K562 (cell line): Measurements from ENCODE around the gene RCE1. TPM values are rescaled to one million over a fixed set of nuclear protein-coding genes. Genes with fewer than 3 reads are reported as not detected.

ENCODE experiments used
- DPF2 ChIP-seq: fragments of 450-650 bp; IDR thresholded peaks from 2 replicates; pipeline ENCODE4 v1.6.1; 2016
- E2F5 ChIP-seq: sonication (generic); formaldehyde crosslinking; IDR thresholded peaks from 2 replicates; pipeline ENCODE4 v1.8.0; 2022; ENCODE audit warnings: mild to moderate bottlenecking, missing genetic modification reagents
- EGR1 ChIP-seq: fragments of 450-650 bp; conservative IDR thresholded peaks from 2 replicates; pipeline ENCODE4 v1.6.1; 2017; ENCODE audit warnings: mild to moderate bottlenecking
- ELF4 ChIP-seq: fragments of 450-650 bp; formaldehyde crosslinking; IDR thresholded peaks from 2 replicates; pipeline ENCODE4 v1.4.0; 2022; ENCODE audit warnings: missing genetic modification characterization
- FOXK2 ChIP-seq, 2 experiments: fragments of 450-650 bp; IDR thresholded peaks in 1 of 2; conservative IDR thresholded peaks in 1 of 2; 2 replicates each; pipeline ENCODE4 v1.6.1; 2016; ENCODE audit warnings: low read depth in 2 of 2, mild to moderate bottlenecking in 1 of 2
- GMEB1 ChIP-seq: fragments of 250-450 bp; sonication (Bioruptor Pico); IDR thresholded peaks from 2 replicates; pipeline ENCODE4 v1.4.0; 2020; ENCODE audit warnings: mild to moderate bottlenecking
- JUND ChIP-seq, 2 experiments: IDR thresholded peaks; 2 replicates in 1 of 2; 3 replicates in 1 of 2; pipeline ENCODE4 v1.6.1; 2011; ENCODE audit warnings: borderline replicate concordance in 2 of 2, low read depth in 2 of 2, low read length in 2 of 2, improper control_type of control experiment in 1 of 2, missing biosample characterization in 1 of 2, missing genetic modification characterization in 1 of 2, missing genetic modification reagents in 1 of 2
- MEIS2 ChIP-seq: fragments of 450-650 bp; IDR thresholded peaks from 2 replicates; pipeline ENCODE4 v1.6.1; 2014; ENCODE audit warnings: mild to moderate bottlenecking; ENCODE audit not compliant: partially characterized antibody
- NCOA1 ChIP-seq: fragments of 450-650 bp; IDR thresholded peaks from 2 replicates; pipeline ENCODE4 v1.6.1; 2016; ENCODE audit warnings: low read depth
- NEUROD1 ChIP-seq: fragments of 150-350 bp; IDR thresholded peaks from 2 replicates; pipeline ENCODE4 v1.6.1; 2014; ENCODE audit warnings: borderline replicate concordance, low read length, low read depth; ENCODE audit not compliant: partially characterized antibody
- POLR2AphosphoS2 ChIP-seq: IDR thresholded peaks from 2 replicates; pipeline ENCODE4 v1.6.1; 2012; ENCODE audit warnings: low read length, improper control_type of control experiment
- SLC30A9 ChIP-seq: fragments of 250-450 bp; sonication (Bioruptor Pico); IDR thresholded peaks from 2 replicates; pipeline ENCODE4 v1.8.0; 2022; ENCODE audit warnings: mild to moderate bottlenecking, moderate library complexity
- SMARCE1 ChIP-seq: fragments of 450-650 bp; IDR thresholded peaks from 2 replicates; pipeline ENCODE4 v1.7.1; 2016; ENCODE audit warnings: mild to moderate bottlenecking
- SREBF1 ChIP-seq: fragments of 150-350 bp; IDR thresholded peaks from 2 replicates; pipeline ENCODE4 v1.6.1; 2014; ENCODE audit warnings: antibody characterized with exemption, low read depth, low read length, borderline replicate concordance
- SRSF7 ChIP-seq: fragments of 200-400 bp; formaldehyde crosslinking; optimal IDR thresholded peaks from 2 replicates; pipeline ENCODE3; 2017; ENCODE audit warnings: mild to moderate bottlenecking, low read depth, low read length
- STAT5B ChIP-seq: fragments of 250-450 bp; sonication (Bioruptor Pico); IDR thresholded peaks from 2 replicates; pipeline ENCODE4 v1.8.0; 2021; ENCODE audit warnings: mild to moderate bottlenecking, inconsistent platforms
- ZBTB12 ChIP-seq: fragments of 250-450 bp; sonication (Bioruptor Pico); IDR thresholded peaks from 2 replicates; pipeline ENCODE4 v1.4.0; 2020
- ZFP30 ChIP-seq: fragments of 250-450 bp; sonication (Bioruptor Pico); IDR thresholded peaks from 2 replicates; pipeline ENCODE4 v1.8.0; 2022; ENCODE audit warnings: moderate library complexity, mild to moderate bottlenecking, inconsistent platforms, borderline replicate concordance
- ZNF280B ChIP-seq: fragments of 250-450 bp; sonication (Bioruptor Pico); IDR thresholded peaks from 2 replicates; pipeline ENCODE4 v1.5.1; 2021; ENCODE audit warnings: mild to moderate bottlenecking
- ZNF449 ChIP-seq: fragments of 250-450 bp; sonication (Bioruptor Pico); IDR thresholded peaks from 2 replicates; pipeline ENCODE4 v1.8.0; 2022; ENCODE audit warnings: moderate library complexity, mild to moderate bottlenecking, inconsistent platforms
- ZNF766 ChIP-seq: fragments of 200-800 bp; sonication (Bioruptor generic); conservative IDR thresholded peaks from 2 replicates; pipeline ENCODE4 v1.6.1; 2016; ENCODE audit warnings: missing genetic modification characterization, missing compliant biosample characterization
- polyA plus RNA-seq, 8 experiments: library from polyadenylated mRNA; depleted of rRNA in 4 of 8; stranded (reverse) in 5 of 8; unstranded in 3 of 8; fragments of >200 nt; fragmentation: Nextera tagmentation in 2 of 8; fragmentation: Illumina TruSeq in 1 of 8; extraction: Ambion mirVana in 2 of 8; extraction: Trizol in 1 of 8; gene quantifications; 2 replicates each; pipeline versions ENCODE4 v1.2.1 to v1.2.3, GENCODE V29; 2011 to 2014; ENCODE audit warnings: inconsistent platforms in 1 of 8, missing spikeins in 1 of 8
- total RNA-seq, 7 experiments: library from RNA; depleted of rRNA in 6 of 7; stranded (reverse); fragments of >200 nt in 6 of 7; fragmentation: Illumina TruSeq in 2 of 7; extraction: Trizol in 2 of 7; gene quantifications; 2 replicates each; pipeline versions ENCODE4 v1.2.1 to v1.2.3, GENCODE V29; 2011 to 2021; ENCODE audit warnings: low replicate concordance in 1 of 7

RCE1 gene
- total and polyA plus RNA-seq, 9 of the 15 experiments (the other 6 are each of a cell fraction or from before 2014, with no cell fraction given) = 0.75 to 41.5 (median 15.1) TPM

GRCh38 chr11:66835768-66836405 lies 7.4 kb upstream of the RCE1 start (continued):
- no peak for TF ChIP-seq NEUROD1
- no peak for TF ChIP-seq ZNF280B (CRISPR knock-in tag)
- TF ChIP-seq GMEB1 (CRISPR knock-in tag) = no peak
- TF ChIP-seq SRSF7 = no peak
- TF ChIP-seq SREBF1 = no peak
- peak in 1 of 2 experiments; percentile 64; a peak in 2 of 4 replicates for TF ChIP-seq FOXK2 (conservative IDR thresholded peaks at IDR 0.05 in 1 of 2, IDR thresholded peaks at IDR 0.05 in 1 of 2; ENCODE audit: low read depth in 2 of 2)
- TF ChIP-seq NCOA1 = 0 out of 2 replicates have a peak, but pooled peaks have one; percentile 26
- peak; percentile 82 for TF ChIP-seq DPF2
- 0 out of 2 replicates have a peak, but pooled peaks have one; percentile 9 for TF ChIP-seq ELF4 (CRISPR knock-in tag)
- peak; percentile 38; the same call in 1 of the 2 replicates for TF ChIP-seq SMARCE1
- no peak for TF ChIP-seq E2F5
- no peak for TF ChIP-seq MEIS2
- no peak for TF ChIP-seq EGR1
- TF ChIP-seq ZNF449 (CRISPR knock-in tag) = no peak
- peak; percentile 65 for TF ChIP-seq ZNF766 (CRISPR knock-in tag)
- TF ChIP-seq ZFP30 (CRISPR knock-in tag) = no peak
- peak; percentile 30; the same call in 1 of the 2 replicates for TF ChIP-seq JUND (IDR thresholded peaks at IDR 0.05; ENCODE audit: borderline replicate concordance, low read depth, low read length)
- TF ChIP-seq JUND (tag; IDR thresholded peaks at IDR 0.05; ENCODE audit: borderline replicate concordance, low read depth, low read length) = peak; percentile 18; the same call in 1 of the 3 replicates
- TF ChIP-seq ZBTB12 = no peak
- no peak for TF ChIP-seq STAT5B (CRISPR knock-in tag)
- TF ChIP-seq POLR2AphosphoS2 = 0 out of 2 replicates have a peak, but pooled peaks have one; percentile 18
- TF ChIP-seq SLC30A9 = no peak
